ENCODE measurements around the gene SOWAHA. TPM values are rescaled to one million over a fixed set of nuclear protein-coding genes. Genes with fewer than 3 reads are reported as not detected.

The SOWAHA gene
- total RNA-seq, 1 experiment from 2014 or later: 0.39 TPM

GRCh38 chr5:132790201-132790865 is 22.8 kb upstream of the SOWAHA start:
- Histone ChIP-seq H3K27me3 (ENCODE audit: insufficient read depth, low read length) (no peaks in the 10 kb centered on the region), H3K36me3 (ENCODE audit: control insufficient read depth in 1 of 2, insufficient read depth in 2 of 2, low read length in 2 of 2) (no peaks in the 10 kb centered on the region), H3K9ac (ENCODE audit: low read length) (no peak overlapping the region), H3K9me2 (ENCODE audit: insufficient read depth) (no peaks in the 10 kb centered on the region), H3K4me3 (replicated peaks in 1 of 2; ENCODE audit: low read depth in 1 of 2, low read length in 2 of 2) (no peak overlapping the region), H4K20me1 (ENCODE audit: insufficient read depth) (no peaks in the 10 kb centered on the region), H3K27ac (ENCODE audit: low read depth, low read length) (no peak overlapping the region), H3K79me2 (ENCODE audit: insufficient read depth, low read length) (no peaks in the 10 kb centered on the region), H3K4me1 (ENCODE audit: control insufficient read depth in 1 of 2, insufficient read depth in 2 of 2, low read length in 2 of 2) (no peaks in the 10 kb centered on the region), H3K9me3 (ENCODE audit: control insufficient read depth in 1 of 2, insufficient read depth in 1 of 2, low read depth in 1 of 2, low read length in 2 of 2) (no peaks in the 10 kb centered on the region), H2AFZ (ENCODE audit: low read depth, low read length, poor library complexity, severe bottlenecking) (no peak overlapping the region), H3K4me2 (ENCODE audit: low read length) (no peak overlapping the region)
- no peak for DNase-seq (ENCODE audit: low read depth, low spot score)
- ChIA-PET CTCF (no interaction called here), POLR2A (interaction anchor here (0.6 kb wide), 1 partner anchor 1632 kb away, joined by 4 read pairs; no protein-coding TSS in a partner anchor), RAD21 (ENCODE audit: low non-redundant PET in 1 of 2, low total read pairs in 2 of 2, uncharacterized antibody in 2 of 2, unreplicated experiment in 2 of 2) (no interaction called here)
- intact Hi-C loops (cut with micrococcal nuclease): no loop called here
- TF ChIP-seq TCF7L2 (IDR thresholded peaks at IDR 0.05; ENCODE audit: borderline replicate concordance, extremely low read depth, insufficient read depth, insufficient read length) (no peak), POLR2A (IDR thresholded peaks at IDR 0.05; ENCODE audit: borderline replicate concordance, extremely low read depth, insufficient read depth, insufficient read length) (no peak), SP1 (IDR thresholded peaks at IDR 0.05; ENCODE audit: low read depth) (no peak), CTCF (IDR thresholded peaks at IDR 0.05 in 2 of 3, conservative IDR thresholded peaks at IDR 0.05 in 1 of 3; ENCODE audit: borderline replicate concordance in 1 of 3, insufficient read depth in 1 of 3, low read depth in 2 of 3, low read length in 2 of 3) (no peak), ELF1 (IDR thresholded peaks at IDR 0.05; ENCODE audit: borderline replicate concordance, low read depth) (no peak), POLR2AphosphoS5 (IDR thresholded peaks at IDR 0.05; ENCODE audit: low read depth, low read length) (no peak), CBX3 (IDR thresholded peaks at IDR 0.05; ENCODE audit: low read depth) (no peak), MAX (IDR thresholded peaks at IDR 0.05) (no peak)
- no TSS peak for BruUV-seq (replicated peaks)
- no peak for ATAC-seq

Measured in HCT116 (cell line).